Calu3 (cell line): ENCODE results near the gene SEBOX. TPM values are rescaled to one million over a fixed set of nuclear protein-coding genes. Genes with fewer than 3 reads are reported as not detected.

Experiments used
- BruUV-seq: library from RNA; stranded (reverse); fragments of 400-500 nt; replicated peaks from 2 replicates; lab custom pipeline; 2021; lab: Mats Ljungman, UMichigan
- CTCF ChIA-PET: fragments of 300-600 bp; sonication (Branson Sonifier 250); formaldehyde crosslinking; loops from one replicate; lab custom pipeline; 2022; ENCODE audit warnings: antibody characterized with exemption; lab: Charles Lee
- DNase-seq: peaks from one replicate; pipeline ENCODE4 v3.0.0; 2022
- H3K27ac Mint-ChIP-seq: one replicate; pipeline ENCODE4 v1.8.0; 2022; ENCODE audit warnings: mixed read lengths; ENCODE audit not compliant: unreplicated experiment
- H3K27me3 Mint-ChIP-seq: one replicate; pipeline ENCODE4 v1.8.0; 2022; ENCODE audit warnings: mixed read lengths; ENCODE audit not compliant: unreplicated experiment
- H3K36me3 Mint-ChIP-seq: one replicate; pipeline ENCODE4 v1.8.0; 2022; ENCODE audit warnings: mild to moderate bottlenecking, moderate library complexity, mixed read lengths; ENCODE audit not compliant: insufficient read depth, unreplicated experiment
- H3K4me1 Mint-ChIP-seq: one replicate; pipeline ENCODE4 v1.8.0; 2022; ENCODE audit warnings: mild to moderate bottlenecking, low read depth, mixed read lengths; ENCODE audit not compliant: unreplicated experiment
- H3K4me3 Mint-ChIP-seq: one replicate; pipeline ENCODE4 v1.8.0; 2022; ENCODE audit warnings: mild to moderate bottlenecking, low read depth, moderate library complexity, mixed read lengths; ENCODE audit not compliant: unreplicated experiment
- H3K9me3 Mint-ChIP-seq: one replicate; pipeline ENCODE4 v1.8.0; 2022; ENCODE audit warnings: low read depth, mixed read lengths; ENCODE audit not compliant: unreplicated experiment
- intact Hi-C: fragments of 100-400 bp; cut with micrococcal nuclease; formaldehyde crosslinking; loops from one replicate; pipeline ENCODE4 v1.10.0; 2022; ENCODE audit not compliant: unreplicated experiment
- total RNA-seq: library from RNA; stranded (reverse); gene quantifications from 2 replicates; pipeline ENCODE4 v1.2.3, GENCODE V29; 2022
- TF ChIP-seq, protein P1 (sequence below): fragments of 200-600 bp; IDR thresholded peaks from one replicate; pipeline ENCODE4 v1.8.0; 2022; ENCODE audit warnings: antibody characterized with exemption; ENCODE audit not compliant: unreplicated experiment

The SEBOX gene
- total RNA-seq, 1 experiment from 2014 or later: not detected

DNA sequence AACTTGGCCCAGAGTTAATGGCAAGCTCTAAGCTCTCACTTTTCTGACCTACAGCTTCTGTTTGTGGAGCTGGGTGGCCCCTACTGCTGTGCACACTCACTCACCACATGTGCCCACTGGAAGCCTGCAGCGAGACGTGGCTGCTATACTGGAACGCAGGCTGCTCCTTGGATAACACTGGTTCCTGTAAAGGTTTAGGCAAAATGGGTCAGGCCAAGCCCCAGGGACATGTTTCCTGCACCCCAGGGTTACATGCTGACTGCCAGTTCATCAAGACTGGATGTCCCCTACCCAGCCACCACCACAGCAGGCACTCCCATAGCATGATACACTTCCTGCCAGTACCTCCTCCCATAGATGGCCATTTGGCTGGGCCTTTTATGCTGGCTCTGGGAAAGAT is 16.0 kb downstream of the SEBOX start:
- BruUV-seq: no TSS peak
- TF ChIP-seq, protein P1, sequence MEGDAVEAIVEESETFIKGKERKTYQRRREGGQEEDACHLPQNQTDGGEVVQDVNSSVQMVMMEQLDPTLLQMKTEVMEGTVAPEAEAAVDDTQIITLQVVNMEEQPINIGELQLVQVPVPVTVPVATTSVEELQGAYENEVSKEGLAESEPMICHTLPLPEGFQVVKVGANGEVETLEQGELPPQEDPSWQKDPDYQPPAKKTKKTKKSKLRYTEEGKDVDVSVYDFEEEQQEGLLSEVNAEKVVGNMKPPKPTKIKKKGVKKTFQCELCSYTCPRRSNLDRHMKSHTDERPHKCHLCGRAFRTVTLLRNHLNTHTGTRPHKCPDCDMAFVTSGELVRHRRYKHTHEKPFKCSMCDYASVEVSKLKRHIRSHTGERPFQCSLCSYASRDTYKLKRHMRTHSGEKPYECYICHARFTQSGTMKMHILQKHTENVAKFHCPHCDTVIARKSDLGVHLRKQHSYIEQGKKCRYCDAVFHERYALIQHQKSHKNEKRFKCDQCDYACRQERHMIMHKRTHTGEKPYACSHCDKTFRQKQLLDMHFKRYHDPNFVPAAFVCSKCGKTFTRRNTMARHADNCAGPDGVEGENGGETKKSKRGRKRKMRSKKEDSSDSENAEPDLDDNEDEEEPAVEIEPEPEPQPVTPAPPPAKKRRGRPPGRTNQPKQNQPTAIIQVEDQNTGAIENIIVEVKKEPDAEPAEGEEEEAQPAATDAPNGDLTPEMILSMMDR: no peak
- H3K36me3 Mint-ChIP-seq: peaks cover 55% of the 10 kb centered on the region
- H3K27me3 Mint-ChIP-seq: no peaks in the 10 kb centered on the region
- no peaks in the 10 kb centered on the region for H3K9me3 Mint-ChIP-seq
- CTCF ChIA-PET: no interaction called here
- H3K4me3 Mint-ChIP-seq: no peak overlapping the region
- H3K27ac Mint-ChIP-seq: no peak overlapping the region
- intact Hi-C loops: no loop called here
- no peak for DNase-seq
- peaks cover 21% of the 10 kb centered on the region for H3K4me1 Mint-ChIP-seq

- Mint-ChIP-seq H3K9me3 (no peaks in the 10 kb centered on the region), H3K27ac (peak overlapping the region; percentile 82), H3K36me3 (peaks cover 58% of the 10 kb centered on the region), H3K4me1 (peaks cover 21% of the 10 kb centered on the region), H3K4me3 (no peak overlapping the region), H3K27me3 (no peaks in the 10 kb centered on the region)
- CTCF ChIA-PET: interaction anchor here (1.0 to 2.0 kb wide), 4 partner anchors 10 to 96 kb away, joined by 3 to 9 read pairs (median 6); partner anchors contain the start of genes POLDIP2 and TNFAIP1
- TF ChIP-seq, protein P1: no peak
- DNase-seq: peak; percentile 63
- TSS peak; percentile 34 for BruUV-seq
- intact Hi-C loops: no loop called here
Observed at GRCh38 chr17:28347261-28347891, 17.6 kb downstream of the SEBOX start.

GRCh38 chr17:28346746-28347246 is 18.2 kb downstream of the SEBOX start:
- intact Hi-C loops: no loop called here
- Mint-ChIP-seq H3K27ac (peak overlapping the region; percentile 82), H3K36me3 (peaks cover 58% of the 10 kb centered on the region), H3K4me3 (no peak overlapping the region), H3K4me1 (peaks cover 21% of the 10 kb centered on the region), H3K27me3 (no peaks in the 10 kb centered on the region), H3K9me3 (no peaks in the 10 kb centered on the region)
- TF ChIP-seq, protein P1: peak; percentile 21
- CTCF ChIA-PET: interaction anchor here (1.0 to 2.0 kb wide), 4 partner anchors 11 to 95 kb away, joined by 3 to 9 read pairs (median 6); partner anchors contain the start of genes POLDIP2 and TNFAIP1
- BruUV-seq: TSS peak; percentile 3
- DNase-seq: peak; percentile 37

GRCh38 chr17:28346199-28346580 is 18.8 kb downstream of the SEBOX start:
- BruUV-seq: no TSS peak

More at GRCh38 chr17:28346199-28346580, 18.8 kb downstream of the SEBOX start:
- DNase-seq: no peak
- Mint-ChIP-seq H3K27me3 (no peaks in the 10 kb centered on the region), H3K9me3 (no peaks in the 10 kb centered on the region), H3K27ac (no peak overlapping the region), H3K36me3 (peaks cover 60% of the 10 kb centered on the region), H3K4me3 (no peak overlapping the region), H3K4me1 (peaks cover 21% of the 10 kb centered on the region)
- intact Hi-C loops: no loop called here
- CTCF ChIA-PET: interaction anchor here (1.1 to 2.0 kb wide), 3 partner anchors 10 to 22 kb away, joined by 3 to 9 read pairs (median 8); partner anchors contain the start of genes POLDIP2 and TNFAIP1
- TF ChIP-seq, protein P1: no peak
